Measurements from ENCODE around the gene IAH1. TPM values are rescaled to one million over a fixed set of nuclear protein-coding genes. Genes with fewer than 3 reads are reported as not detected.

The IAH1 gene
- total RNA-seq, 1 experiment from 2014 or later, result 39.3 TPM

DNA sequence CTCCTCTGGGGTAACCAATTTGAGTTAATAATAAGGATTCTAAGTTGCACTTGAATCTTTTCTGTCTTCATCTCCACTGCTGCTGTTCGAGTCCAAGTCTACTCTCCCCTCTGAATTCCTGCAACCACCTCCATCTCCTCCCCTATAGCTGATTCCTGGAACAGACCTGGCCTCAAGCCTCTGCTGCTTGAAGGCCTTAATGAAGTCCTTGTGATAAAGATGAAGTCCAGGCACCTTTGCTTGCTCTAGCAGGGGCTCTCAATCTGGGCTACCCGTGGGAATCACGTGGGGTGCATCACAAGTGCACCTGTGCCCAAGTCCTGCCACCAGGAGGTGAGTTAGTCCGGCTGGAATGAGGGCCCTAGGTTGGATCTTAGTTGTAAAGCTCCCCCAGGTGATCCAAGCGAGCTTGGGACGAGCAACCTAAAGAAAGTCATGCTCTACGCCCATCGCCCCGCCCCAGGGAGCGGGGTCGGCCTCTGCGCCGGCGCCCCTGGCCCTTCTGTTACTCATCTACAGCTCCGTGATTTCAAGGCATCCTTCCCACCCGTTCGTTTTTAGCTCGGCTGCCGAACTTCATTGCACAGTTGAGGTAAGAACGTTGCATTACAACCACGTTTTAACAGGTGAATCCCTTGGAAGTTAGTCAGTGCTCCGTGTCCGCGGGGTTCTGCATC, 905 bp upstream of the IAH1 start:
- intact Hi-C loops (cut with micrococcal nuclease), result no loop called here
- H3K36me3 ChIP-seq (ENCODE audit: low read depth, low read length), result peaks cover 19% of the 10 kb centered on the region
- H3K79me2 ChIP-seq (ENCODE audit: low read length), result peaks cover 22% of the 10 kb centered on the region
- POLR2A ChIA-PET (ENCODE audit: unreplicated experiment), result no interaction called here
- H3F3A ChIP-seq (ENCODE audit: low read length, unreplicated experiment), result no peaks in the 10 kb centered on the region
- H3K4me1 ChIP-seq (ENCODE audit: insufficient read depth, low read length), result peaks cover 8% of the 10 kb centered on the region; the same call in 1 of the 2 replicates
- no peak for ATAC-seq
- CTCF ChIA-PET, result interaction anchor here (0.6 kb wide), 2 partner anchors 472 to 511 kb away, joined by 3 to 4 read pairs; no protein-coding TSS in a partner anchor
- peak overlapping the region; percentile 95 for H3K4me2 ChIP-seq (ENCODE audit: low read length)
- no peak overlapping the region for H3K27ac ChIP-seq (ENCODE audit: low read length)
- no peak overlapping the region for H2AFZ ChIP-seq (ENCODE audit: low read length)
- peak; percentile 32 for DNase-seq
- H3K9ac ChIP-seq (ENCODE audit: low read length), result no peak overlapping the region
- BruUV-seq (replicated peaks), result TSS peak; percentile 18
- peak overlapping the region; percentile 74 for H3K4me3 ChIP-seq (ENCODE audit: low read length)
- H3K9me3 ChIP-seq (ENCODE audit: low read length), result no peaks in the 10 kb centered on the region
- no peaks in the 10 kb centered on the region for H3K9me2 ChIP-seq (replicated peaks; ENCODE audit: low read length)
- no peaks in the 10 kb centered on the region for H3K27me3 ChIP-seq (ENCODE audit: low read length)
- H4K20me1 ChIP-seq (ENCODE audit: low read length), result no peaks in the 10 kb centered on the region
- TF ChIP-seq EZH2phosphoT487 (IDR thresholded peaks at IDR 0.05; ENCODE audit: borderline replicate concordance, low read length), result no peak
- TF ChIP-seq, protein P1, sequence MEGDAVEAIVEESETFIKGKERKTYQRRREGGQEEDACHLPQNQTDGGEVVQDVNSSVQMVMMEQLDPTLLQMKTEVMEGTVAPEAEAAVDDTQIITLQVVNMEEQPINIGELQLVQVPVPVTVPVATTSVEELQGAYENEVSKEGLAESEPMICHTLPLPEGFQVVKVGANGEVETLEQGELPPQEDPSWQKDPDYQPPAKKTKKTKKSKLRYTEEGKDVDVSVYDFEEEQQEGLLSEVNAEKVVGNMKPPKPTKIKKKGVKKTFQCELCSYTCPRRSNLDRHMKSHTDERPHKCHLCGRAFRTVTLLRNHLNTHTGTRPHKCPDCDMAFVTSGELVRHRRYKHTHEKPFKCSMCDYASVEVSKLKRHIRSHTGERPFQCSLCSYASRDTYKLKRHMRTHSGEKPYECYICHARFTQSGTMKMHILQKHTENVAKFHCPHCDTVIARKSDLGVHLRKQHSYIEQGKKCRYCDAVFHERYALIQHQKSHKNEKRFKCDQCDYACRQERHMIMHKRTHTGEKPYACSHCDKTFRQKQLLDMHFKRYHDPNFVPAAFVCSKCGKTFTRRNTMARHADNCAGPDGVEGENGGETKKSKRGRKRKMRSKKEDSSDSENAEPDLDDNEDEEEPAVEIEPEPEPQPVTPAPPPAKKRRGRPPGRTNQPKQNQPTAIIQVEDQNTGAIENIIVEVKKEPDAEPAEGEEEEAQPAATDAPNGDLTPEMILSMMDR (conservative IDR thresholded peaks at IDR 0.05; ENCODE audit: low read depth, low read length), result peak; percentile 30; the same call in 1 of the 2 replicates

DNA sequence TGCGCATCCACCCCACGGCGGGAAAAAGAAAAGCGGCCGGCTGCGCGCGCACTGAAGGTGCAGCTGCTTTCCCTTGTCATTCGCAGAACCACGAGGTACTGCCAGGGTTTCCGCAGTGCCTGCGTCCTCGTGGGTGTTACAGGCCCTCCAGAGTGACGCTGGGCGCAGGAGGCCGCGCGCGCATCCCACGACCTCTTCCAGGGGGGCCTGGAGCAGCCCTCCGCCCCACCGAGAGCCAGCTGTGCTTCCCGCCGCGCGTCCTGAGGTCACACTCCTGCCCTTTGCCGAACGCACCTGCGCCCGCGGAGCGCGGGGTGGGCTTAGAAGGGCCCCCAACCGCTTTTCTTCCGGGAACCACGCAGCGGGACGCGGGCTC, 378 bp upstream of the IAH1 start:
- H3K9ac ChIP-seq (ENCODE audit: low read length), result peak overlapping the region; percentile 92
- peaks cover 19% of the 10 kb centered on the region for H3K36me3 ChIP-seq (ENCODE audit: low read depth, low read length)

DNA sequence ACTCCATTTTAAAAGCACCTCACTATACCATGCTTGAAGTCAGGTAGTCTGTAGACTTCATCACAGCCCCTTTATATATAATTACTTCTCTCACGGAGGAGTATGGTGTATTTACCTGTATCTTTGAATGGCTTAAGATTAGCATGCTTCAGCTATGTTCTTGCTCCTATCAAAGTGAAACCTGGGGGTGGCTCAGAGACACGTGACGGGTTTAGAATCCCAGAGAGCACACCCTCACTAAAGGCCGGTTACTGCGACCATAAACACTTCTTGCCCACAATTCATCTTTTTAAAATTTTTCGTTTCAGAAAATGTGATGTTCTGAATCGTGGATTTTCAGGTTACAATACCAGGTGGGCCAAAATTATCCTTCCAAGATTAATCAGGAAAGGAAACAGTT, 3.6 kb downstream of the IAH1 start:
- H3K27ac ChIP-seq (ENCODE audit: low read length), result no peak overlapping the region
- TSS peak; percentile 0 for BruUV-seq (replicated peaks)
- TF ChIP-seq EZH2phosphoT487 (IDR thresholded peaks at IDR 0.05; ENCODE audit: borderline replicate concordance, low read length), result no peak
- TF ChIP-seq EZH2 (IDR thresholded peaks at IDR 0.05; ENCODE audit: low read length, unreplicated experiment), result no peak
- TF ChIP-seq, protein P1 (conservative IDR thresholded peaks at IDR 0.05; ENCODE audit: low read depth, low read length), result no peak
- intact Hi-C loops (cut with micrococcal nuclease), result loop anchor here (5.0 kb wide), 1 partner anchor 56 kb away; the partner anchor contains the start of genes CPSF3 and ITGB1BP1
- H4K20me1 ChIP-seq (ENCODE audit: low read length), result no peaks in the 10 kb centered on the region
- H3K4me2 ChIP-seq (ENCODE audit: low read length), result no peak overlapping the region
- peaks cover 30% of the 10 kb centered on the region for H3K79me2 ChIP-seq (ENCODE audit: low read length)
- ChIA-PET CTCF (no interaction called here), POLR2A (ENCODE audit: unreplicated experiment) (no interaction called here)
- H3K9ac ChIP-seq (ENCODE audit: low read length), result no peak overlapping the region
- no peak overlapping the region for H2AFZ ChIP-seq (ENCODE audit: low read length)
- no peak overlapping the region for H3K4me3 ChIP-seq (ENCODE audit: low read length)
- H3K36me3 ChIP-seq (ENCODE audit: low read depth, low read length), result peaks cover 32% of the 10 kb centered on the region
- no peaks in the 10 kb centered on the region for H3K9me3 ChIP-seq (ENCODE audit: low read length)
- H3K9me2 ChIP-seq (replicated peaks; ENCODE audit: low read length), result no peaks in the 10 kb centered on the region
- DNase-seq (no peak), ATAC-seq (no peak)
- H3K27me3 ChIP-seq (ENCODE audit: low read length), result no peaks in the 10 kb centered on the region
- peaks cover 12% of the 10 kb centered on the region; the same call in 1 of the 2 replicates for H3K4me1 ChIP-seq (ENCODE audit: insufficient read depth, low read length)
- H3F3A ChIP-seq (ENCODE audit: low read length, unreplicated experiment), result no peaks in the 10 kb centered on the region

More for the DNA sequence above, 378 bp upstream of the IAH1 start:
- no peak overlapping the region for H3K27ac ChIP-seq (ENCODE audit: low read length)
- DNase-seq (no peak), ATAC-seq (no peak)
- no TSS peak for BruUV-seq (replicated peaks)
- POLR2A ChIA-PET (ENCODE audit: unreplicated experiment), result no interaction called here
- peaks cover 27% of the 10 kb centered on the region for H3K79me2 ChIP-seq (ENCODE audit: low read length)
- H3K4me2 ChIP-seq (ENCODE audit: low read length), result peak overlapping the region; percentile 95
- CTCF ChIA-PET, result interaction anchor here (0.6 kb wide), 2 partner anchors 473 to 510 kb away, joined by 3 to 4 read pairs; no protein-coding TSS in a partner anchor
- no peaks in the 10 kb centered on the region for H3F3A ChIP-seq (ENCODE audit: low read length, unreplicated experiment)
- TF ChIP-seq, protein P1 (conservative IDR thresholded peaks at IDR 0.05; ENCODE audit: low read depth, low read length), result no peak
- no peak for TF ChIP-seq EZH2phosphoT487 (IDR thresholded peaks at IDR 0.05; ENCODE audit: borderline replicate concordance, low read length)
- no peak for TF ChIP-seq EZH2 (IDR thresholded peaks at IDR 0.05; ENCODE audit: low read length, unreplicated experiment)
- no peaks in the 10 kb centered on the region for H3K9me3 ChIP-seq (ENCODE audit: low read length)
- peaks cover 8% of the 10 kb centered on the region; the same call in 1 of the 2 replicates for H3K4me1 ChIP-seq (ENCODE audit: insufficient read depth, low read length)
- intact Hi-C loops (cut with micrococcal nuclease), result no loop called here
- H3K4me3 ChIP-seq (ENCODE audit: low read length), result peak overlapping the region; percentile 74
- peak overlapping the region; percentile 85 for H2AFZ ChIP-seq (ENCODE audit: low read length)
- no peaks in the 10 kb centered on the region for H4K20me1 ChIP-seq (ENCODE audit: low read length)
- no peaks in the 10 kb centered on the region for H3K9me2 ChIP-seq (replicated peaks; ENCODE audit: low read length)
- no peaks in the 10 kb centered on the region for H3K27me3 ChIP-seq (ENCODE audit: low read length)
